CD14-positive monocyte (primary cell): ENCODE measurements around the gene BNC2. TPM values are rescaled to one million over a fixed set of nuclear protein-coding genes. Genes with fewer than 3 reads are reported as not detected.

Source experiments
- DNase-seq, 3 donors: peaks; one replicate each; pipeline ENCODE4 v3.0.0-alpha.2; 2011 to 2022
- H2AFZ ChIP-seq: 2 replicates; pipeline ENCODE4 v1.6.0; 2012; ENCODE audit warnings: mild to moderate bottlenecking, low read depth, low read length, inconsistent platforms; ENCODE audit not compliant: insufficient read depth, poor library complexity, severe bottlenecking
- H3K27ac ChIP-seq, 2 donors: 1 replicate in 1 of 2; 2 replicates in 1 of 2; pipeline ENCODE4 v1.5.1; 2012 to 2013; ENCODE audit warnings: low read length in 2 of 2, control low read depth in 1 of 2, inconsistent platforms in 1 of 2, low read depth in 1 of 2, mild to moderate bottlenecking in 1 of 2
- H3K27me3 ChIP-seq, 2 donors: one replicate each; pipeline versions ENCODE4 v1.6.0 to v1.6.1; 2011 to 2013; ENCODE audit warnings: low read length in 2 of 2; ENCODE audit not compliant: control insufficient read depth in 2 of 2, insufficient read depth in 2 of 2
- H3K36me3 ChIP-seq, 2 donors: replicated peaks in 1 of 2; 1 replicate in 1 of 2; 2 replicates in 1 of 2; pipeline versions ENCODE4 v1.5.1 to v1.6.1; 2012 to 2013; ENCODE audit warnings: low read length in 2 of 2, control low read depth in 1 of 2, inconsistent platforms in 1 of 2, mild to moderate bottlenecking in 1 of 2; ENCODE audit not compliant: insufficient read depth in 2 of 2, control insufficient read depth in 1 of 2
- H3K4me1 ChIP-seq, 2 donors: 1 replicate in 1 of 2; 2 replicates in 1 of 2; pipeline versions ENCODE4 v1.5.1 to v1.6.1; 2012 to 2013; ENCODE audit warnings: low read length in 2 of 2, control low read depth in 1 of 2, inconsistent platforms in 1 of 2, mild to moderate bottlenecking in 1 of 2, moderate library complexity in 1 of 2; ENCODE audit not compliant: insufficient read depth in 2 of 2, control insufficient read depth in 1 of 2
- H3K4me2 ChIP-seq: replicated peaks from 2 replicates; pipeline ENCODE3; 2012; ENCODE audit warnings: low read length, moderate library complexity, mild to moderate bottlenecking; ENCODE audit not compliant: poor library complexity, severe bottlenecking; ENCODE audit errors: extremely low read depth
- H3K4me3 ChIP-seq, 3 experiments: fragments of 200-600 bp in 1 of 3; sonication (generic) in 1 of 3; replicated peaks in 1 of 3; 1 replicate in 2 of 3; 2 replicates in 1 of 3; pipeline ENCODE4 v1.5.1; 2011 to 2013; ENCODE audit warnings: low read length in 3 of 3, mild to moderate bottlenecking in 3 of 3, control low read depth in 2 of 3, low read depth in 2 of 3, inconsistent platforms in 1 of 3, moderate library complexity in 1 of 3
- H3K79me2 ChIP-seq: 2 replicates; pipeline ENCODE4 v1.6.0; 2012; ENCODE audit warnings: mild to moderate bottlenecking, control low read depth, inconsistent platforms, low read length, moderate library complexity; ENCODE audit not compliant: insufficient read depth
- H3K9ac ChIP-seq: 2 replicates; pipeline ENCODE4 v1.6.0; 2017; ENCODE audit warnings: low read length, mild to moderate bottlenecking; ENCODE audit not compliant: insufficient read depth, poor library complexity, severe bottlenecking
- H3K9me3 ChIP-seq, 2 donors: replicated peaks in 1 of 2; 1 replicate in 1 of 2; 2 replicates in 1 of 2; pipeline versions ENCODE4 v1.5.1 to v1.6.1; 2012 to 2013; ENCODE audit warnings: low read length in 2 of 2, control low read depth in 1 of 2; ENCODE audit not compliant: control insufficient read depth in 1 of 2, insufficient read depth in 1 of 2
- H4K20me1 ChIP-seq: 2 replicates; pipeline ENCODE4 v1.6.0; 2012; ENCODE audit warnings: mild to moderate bottlenecking, low read length, control low read depth, moderate library complexity; ENCODE audit not compliant: insufficient read depth
- H3K27ac Mint-ChIP-seq, 7 donors: one replicate each; pipeline ENCODE4 v1.8.0; 2020; ENCODE audit warnings: mild to moderate bottlenecking in 7 of 7, mixed read lengths in 7 of 7, moderate library complexity in 6 of 7, inconsistent platforms in 2 of 7
- H3K27me3 Mint-ChIP-seq, 3 donors: one replicate each; pipeline ENCODE4 v1.8.0; 2021 to 2022; ENCODE audit warnings: low read depth in 3 of 3, mild to moderate bottlenecking in 3 of 3, mixed read lengths in 3 of 3, moderate library complexity in 3 of 3, inconsistent platforms in 1 of 3
- H3K36me3 Mint-ChIP-seq, 2 donors: one replicate each; pipeline ENCODE4 v1.8.0; 2020; ENCODE audit warnings: mixed read lengths in 2 of 2, inconsistent platforms in 1 of 2, mild to moderate bottlenecking in 1 of 2
- H3K4me1 Mint-ChIP-seq: one replicate; pipeline ENCODE4 v1.8.0; 2020; ENCODE audit warnings: mild to moderate bottlenecking, mixed read lengths
- H3K4me3 Mint-ChIP-seq, 2 donors: one replicate each; pipeline ENCODE4 v1.8.0; 2020; ENCODE audit warnings: mild to moderate bottlenecking in 2 of 2, mixed read lengths in 2 of 2, moderate library complexity in 1 of 2
- H3K9me3 Mint-ChIP-seq, 7 donors: one replicate each; pipeline ENCODE4 v1.8.0; 2020 to 2022; ENCODE audit warnings: mixed read lengths in 7 of 7, mild to moderate bottlenecking in 6 of 7, moderate library complexity in 6 of 7, inconsistent platforms in 2 of 7
- CTCF ChIP-seq: fragments of 200-600 bp; IDR thresholded peaks from one replicate; pipeline ENCODE4 v1.8.0; 2022; ENCODE audit warnings: antibody characterized with exemption, mild to moderate bottlenecking
- WGBS: methylation state at CpG from one replicate; pipeline ENCODE4 v1.1.5; 2013; ENCODE audit warnings: missing lambda C conversion rate; ENCODE audit not compliant: insufficient coverage; 5-methylcytosine and 5-hydroxymethylcytosine counted together
- intact Hi-C, 2 donors: fragments of 100-400 bp; cut with micrococcal nuclease; formaldehyde crosslinking; loops; one replicate each; pipeline versions ENCODE4 v1.15.0 to v1.15.1; 2023
- polyA plus RNA-seq, 3 donors: library from polyadenylated mRNA; depleted of rRNA in 1 of 3; unstranded in 2 of 3; stranded (reverse) in 1 of 3; fragments of 300-500 nt in 2 of 3; fragments of >200 nt in 1 of 3; fragmentation: Illumina TruSeq in 2 of 3; gene quantifications; 1 replicate in 2 of 3; 2 replicates in 1 of 3; pipeline ENCODE4 v1.2.3, GENCODE V29; 2012 to 2021

The BNC2 gene
- polyA plus RNA-seq, 3 donors: 0.01 TPM; not detected in 2

DNA sequence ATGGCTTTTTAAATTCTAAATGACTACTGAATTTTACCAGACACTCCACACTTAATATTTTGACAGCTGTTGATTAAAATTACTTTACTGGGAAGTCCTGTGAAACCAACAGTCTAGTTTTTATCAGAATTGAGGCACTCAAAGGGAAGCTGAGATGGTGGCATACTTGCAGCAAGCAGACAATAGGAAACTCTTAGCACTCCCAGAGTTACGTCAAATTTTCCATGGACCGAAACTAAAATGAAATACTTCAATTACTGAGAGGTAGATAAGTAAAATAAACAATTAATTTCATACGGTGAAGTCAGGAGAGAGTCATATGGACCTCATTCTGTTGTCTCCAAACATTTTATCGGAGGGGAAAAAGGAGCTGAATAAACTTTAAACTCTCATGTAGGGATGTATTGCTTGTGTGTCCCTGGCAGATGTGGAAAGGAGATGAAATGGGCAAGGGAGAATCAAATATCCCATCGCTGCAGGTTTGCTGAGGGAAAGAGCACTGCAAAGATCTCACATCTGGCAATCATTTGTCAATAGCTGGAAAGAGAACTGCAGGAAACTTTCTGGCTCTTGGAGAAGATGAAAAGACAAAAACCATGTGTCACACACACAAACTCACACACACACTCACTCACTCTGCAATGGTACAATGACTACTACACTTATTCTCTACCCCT, 189.4 kb downstream of the BNC2 start:
- intact Hi-C loops: no loop called here
- Histone ChIP-seq H3K4me2 (no peak overlapping the region), H3K4me3 (no peak overlapping the region), H2AFZ (no peak overlapping the region), H4K20me1 (no peaks in the 10 kb centered on the region), H3K27me3 (no peaks in the 10 kb centered on the region), H3K9ac (no peak overlapping the region), H3K36me3 (no peaks in the 10 kb centered on the region), H3K9me3 (no peaks in the 10 kb centered on the region), H3K27ac (no peak overlapping the region), H3K4me1 (no peaks in the 10 kb centered on the region), H3K79me2 (no peaks in the 10 kb centered on the region)
- H3K36me3 Mint-ChIP-seq: no peaks in the 10 kb centered on the region
- H3K4me1 Mint-ChIP-seq: no peaks in the 10 kb centered on the region
- peaks cover 0 to 5% (median 0%) of the 10 kb centered on the region in 7 donors for H3K9me3 Mint-ChIP-seq
- DNase-seq: no peak
- no peaks in the 10 kb centered on the region for H3K27me3 Mint-ChIP-seq
- H3K27ac Mint-ChIP-seq: no peak overlapping the region
- no peak for TF ChIP-seq CTCF
- WGBS: 88% methylated on average over 3 of the region's 5 CpGs
- H3K4me3 Mint-ChIP-seq: no peak overlapping the region

DNA sequence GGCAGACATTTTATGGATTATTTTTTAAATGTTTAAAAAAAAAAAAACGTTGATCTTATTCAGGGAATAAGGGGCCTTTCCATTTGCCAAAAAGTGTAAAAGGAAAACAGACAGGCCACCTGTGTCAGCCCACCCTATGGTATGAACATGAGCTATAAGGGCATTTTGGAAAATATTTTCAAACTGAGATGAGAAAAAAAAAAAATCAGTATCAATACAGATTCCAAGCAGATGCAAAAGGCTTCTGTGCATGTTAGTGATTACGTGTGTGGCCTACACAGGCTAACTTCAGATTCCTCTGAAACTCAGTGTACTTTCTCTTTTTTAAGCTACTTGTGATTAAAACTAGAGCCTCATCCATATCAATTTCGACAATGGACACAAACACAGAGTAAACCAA, 189.9 kb downstream of the BNC2 start:
- 88% methylated on average over 1 of the region's 3 CpGs for WGBS
- H3K4me1 ChIP-seq: no peaks in the 10 kb centered on the region
- no peaks in the 10 kb centered on the region for H3K4me1 Mint-ChIP-seq
- no peak overlapping the region for H3K4me3 ChIP-seq
- H3K27ac ChIP-seq: no peak overlapping the region
- no peak overlapping the region for H2AFZ ChIP-seq
- H3K4me2 ChIP-seq: no peak overlapping the region
- TF ChIP-seq CTCF: no peak
- intact Hi-C loops: no loop called here
- no peaks in the 10 kb centered on the region for H3K27me3 Mint-ChIP-seq
- no peaks in the 10 kb centered on the region for H3K9me3 ChIP-seq
- H3K9ac ChIP-seq: no peak overlapping the region
- no peak for DNase-seq
- H3K27me3 ChIP-seq: no peaks in the 10 kb centered on the region
- no peaks in the 10 kb centered on the region for H3K36me3 ChIP-seq
- no peak overlapping the region for H3K27ac Mint-ChIP-seq
- H3K4me3 Mint-ChIP-seq: no peak overlapping the region
- H3K36me3 Mint-ChIP-seq: no peaks in the 10 kb centered on the region
- H3K79me2 ChIP-seq: no peaks in the 10 kb centered on the region
- H3K9me3 Mint-ChIP-seq: peaks cover 0 to 3% (median 0%) of the 10 kb centered on the region in 7 donors
- no peaks in the 10 kb centered on the region for H4K20me1 ChIP-seq
